Measurements from ENCODE around the gene SCN2A.

GRCh38 chr2:165361514-165361913 lies 122.3 kb downstream of the SCN2A start:
- TF ChIP-seq MAX (IDR thresholded peaks at IDR 0.05; ENCODE audit: insufficient read depth, insufficient read length) (no peak), EZH2 (IDR thresholded peaks at IDR 0.05; ENCODE audit: borderline replicate concordance, low read depth, low read length, severe bottlenecking) (no peak), POLR2AphosphoS5 (IDR thresholded peaks at IDR 0.05; ENCODE audit: insufficient read depth, low read depth, low read length) (no peak)
- TF ChIP-seq, protein P1, sequence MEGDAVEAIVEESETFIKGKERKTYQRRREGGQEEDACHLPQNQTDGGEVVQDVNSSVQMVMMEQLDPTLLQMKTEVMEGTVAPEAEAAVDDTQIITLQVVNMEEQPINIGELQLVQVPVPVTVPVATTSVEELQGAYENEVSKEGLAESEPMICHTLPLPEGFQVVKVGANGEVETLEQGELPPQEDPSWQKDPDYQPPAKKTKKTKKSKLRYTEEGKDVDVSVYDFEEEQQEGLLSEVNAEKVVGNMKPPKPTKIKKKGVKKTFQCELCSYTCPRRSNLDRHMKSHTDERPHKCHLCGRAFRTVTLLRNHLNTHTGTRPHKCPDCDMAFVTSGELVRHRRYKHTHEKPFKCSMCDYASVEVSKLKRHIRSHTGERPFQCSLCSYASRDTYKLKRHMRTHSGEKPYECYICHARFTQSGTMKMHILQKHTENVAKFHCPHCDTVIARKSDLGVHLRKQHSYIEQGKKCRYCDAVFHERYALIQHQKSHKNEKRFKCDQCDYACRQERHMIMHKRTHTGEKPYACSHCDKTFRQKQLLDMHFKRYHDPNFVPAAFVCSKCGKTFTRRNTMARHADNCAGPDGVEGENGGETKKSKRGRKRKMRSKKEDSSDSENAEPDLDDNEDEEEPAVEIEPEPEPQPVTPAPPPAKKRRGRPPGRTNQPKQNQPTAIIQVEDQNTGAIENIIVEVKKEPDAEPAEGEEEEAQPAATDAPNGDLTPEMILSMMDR (IDR thresholded peaks at IDR 0.05; ENCODE audit: extremely low read depth in 1 of 2, insufficient read depth in 1 of 2, low read depth in 1 of 2, low read length in 2 of 2), result no peak
